Subcutaneous abdominal adipose tissue (tissue), 5 donors: ENCODE data around the gene FGGY.

Source experiments
- H3K27ac ChIP-seq: one replicate; pipeline ENCODE4 v1.7.0; 2013; ENCODE audit warnings: low read depth, mild to moderate bottlenecking, inconsistent platforms, low read length, moderate library complexity
- H3K27me3 ChIP-seq, 5 donors: one replicate each; pipeline ENCODE4 v1.7.0; 2013; ENCODE audit warnings: low read length in 5 of 5, inconsistent platforms in 1 of 5; ENCODE audit not compliant: control insufficient read depth in 5 of 5, insufficient read depth in 4 of 5
- H3K36me3 ChIP-seq, 5 donors: one replicate each; pipeline ENCODE4 v1.7.0; 2013; ENCODE audit warnings: low read length in 5 of 5; ENCODE audit not compliant: control insufficient read depth in 5 of 5, insufficient read depth in 5 of 5
- H3K4me1 ChIP-seq, 5 donors: one replicate each; pipeline ENCODE4 v1.7.0; 2013; ENCODE audit warnings: low read length in 5 of 5, mild to moderate bottlenecking in 3 of 5, moderate library complexity in 1 of 5; ENCODE audit not compliant: control insufficient read depth in 5 of 5, insufficient read depth in 5 of 5
- H3K4me3 ChIP-seq, 5 donors: one replicate each; pipeline ENCODE4 v1.7.0; 2013; ENCODE audit warnings: low read length in 5 of 5, low read depth in 1 of 5
- H3K9ac ChIP-seq, 5 donors: one replicate each; pipeline ENCODE4 v1.7.0; 2013; ENCODE audit warnings: low read length in 5 of 5, mild to moderate bottlenecking in 4 of 5, moderate library complexity in 3 of 5
- H3K9me3 ChIP-seq, 5 donors: one replicate each; pipeline ENCODE4 v1.7.0; 2013; ENCODE audit warnings: low read length in 5 of 5; ENCODE audit not compliant: control insufficient read depth in 5 of 5
- donor health status: healthy.
- donor health status: healthy.
- donor health status: healthy.
- donor health status: healthy.
- donor health status: healthy.

Gene FGGY

DNA sequence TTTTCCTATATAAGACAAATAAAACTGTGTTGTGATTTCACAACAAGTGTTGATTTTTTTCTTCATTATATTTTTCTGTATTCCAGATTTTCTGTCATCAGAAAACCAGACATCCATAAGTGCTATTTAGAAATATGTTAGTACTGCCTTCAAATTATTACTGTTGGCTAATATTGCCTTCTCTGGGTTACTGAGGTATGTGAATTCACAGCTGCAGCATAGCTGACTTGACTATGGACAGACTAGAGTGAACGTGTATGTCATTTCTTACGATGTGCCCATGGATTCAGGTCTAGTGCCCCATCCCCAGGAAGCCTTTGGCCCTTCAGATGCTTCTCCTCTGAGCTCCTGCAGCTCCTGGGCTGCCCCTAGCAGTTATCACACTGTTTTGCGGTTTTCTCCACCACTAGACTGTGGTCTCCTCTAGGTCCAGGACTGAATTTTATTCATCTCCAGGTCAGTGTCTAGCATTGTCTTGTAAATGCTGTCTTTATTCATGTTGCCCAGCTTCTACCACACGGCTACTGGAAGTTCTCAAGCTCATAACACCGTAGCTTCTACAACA is 118.5 kb downstream of the FGGY start:
- H3K9ac ChIP-seq = no peak overlapping the region
- peaks cover 0 to 26% (median 21%) of the 10 kb centered on the region in 5 donors for H3K4me1 ChIP-seq
- no peak overlapping the region for H3K4me3 ChIP-seq
- no peaks in the 10 kb centered on the region for H3K27me3 ChIP-seq
- H3K27ac ChIP-seq = no peak overlapping the region
- no peaks in the 10 kb centered on the region for H3K9me3 ChIP-seq
- H3K36me3 ChIP-seq = no peaks in the 10 kb centered on the region

DNA sequence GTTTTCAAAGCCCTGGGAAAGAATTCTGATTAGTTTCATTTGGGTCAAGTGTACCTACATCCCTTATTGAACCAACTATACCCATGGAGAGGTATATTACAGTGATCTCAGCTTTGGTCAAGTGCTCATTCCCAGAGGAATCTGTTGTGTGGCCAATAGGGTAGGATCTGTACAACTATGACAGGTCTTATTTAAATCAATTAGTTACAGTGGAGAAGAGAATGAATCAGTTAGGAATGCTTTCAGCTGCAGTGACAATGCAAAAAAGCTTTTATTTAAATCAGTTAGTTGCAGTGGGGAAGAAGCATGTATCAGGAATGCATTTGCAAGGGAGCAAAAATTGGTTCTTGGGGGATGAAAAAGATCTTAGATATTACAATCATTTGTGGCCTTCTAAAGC is 119.0 kb downstream of the FGGY start:
- Histone ChIP-seq H3K4me1 (peaks cover 0 to 26% (median 21%) of the 10 kb centered on the region in 5 donors), H3K27me3 (no peaks in the 10 kb centered on the region), H3K27ac (no peak overlapping the region), H3K36me3 (no peaks in the 10 kb centered on the region), H3K9me3 (no peaks in the 10 kb centered on the region), H3K4me3 (no peak overlapping the region), H3K9ac (no peak overlapping the region)

GRCh38 chr1:59417406-59417805 is 120.5 kb downstream of the FGGY start:
- Histone ChIP-seq H3K27me3 (no peaks in the 10 kb centered on the region), H3K36me3 (no peaks in the 10 kb centered on the region), H3K9ac (no peak overlapping the region), H3K27ac (no peak overlapping the region), H3K4me1 (peaks cover 0 to 33% (median 31%) of the 10 kb centered on the region in 5 donors), H3K4me3 (no peak overlapping the region), H3K9me3 (no peaks in the 10 kb centered on the region)

- Histone ChIP-seq H3K27ac (no peak overlapping the region), H3K4me3 (no peak overlapping the region), H3K36me3 (no peaks in the 10 kb centered on the region), H3K27me3 (no peaks in the 10 kb centered on the region), H3K9ac (no peak overlapping the region), H3K9me3 (no peaks in the 10 kb centered on the region), H3K4me1 (peaks cover 3 to 39% (median 33%) of the 10 kb centered on the region in 5 donors)
Observed at GRCh38 chr1:59418363-59419144, 121.7 kb downstream of the FGGY start.

- H3K4me3 ChIP-seq = no peak overlapping the region
- H3K9me3 ChIP-seq = no peaks in the 10 kb centered on the region
- H3K27me3 ChIP-seq = no peaks in the 10 kb centered on the region
- H3K9ac ChIP-seq = no peak overlapping the region
- no peaks in the 10 kb centered on the region for H3K36me3 ChIP-seq
- H3K4me1 ChIP-seq = peaks cover 7 to 44% (median 37%) of the 10 kb centered on the region in 5 donors
- no peak overlapping the region for H3K27ac ChIP-seq
Observed at GRCh38 chr1:59419361-59420140, 122.7 kb downstream of the FGGY start.

DNA sequence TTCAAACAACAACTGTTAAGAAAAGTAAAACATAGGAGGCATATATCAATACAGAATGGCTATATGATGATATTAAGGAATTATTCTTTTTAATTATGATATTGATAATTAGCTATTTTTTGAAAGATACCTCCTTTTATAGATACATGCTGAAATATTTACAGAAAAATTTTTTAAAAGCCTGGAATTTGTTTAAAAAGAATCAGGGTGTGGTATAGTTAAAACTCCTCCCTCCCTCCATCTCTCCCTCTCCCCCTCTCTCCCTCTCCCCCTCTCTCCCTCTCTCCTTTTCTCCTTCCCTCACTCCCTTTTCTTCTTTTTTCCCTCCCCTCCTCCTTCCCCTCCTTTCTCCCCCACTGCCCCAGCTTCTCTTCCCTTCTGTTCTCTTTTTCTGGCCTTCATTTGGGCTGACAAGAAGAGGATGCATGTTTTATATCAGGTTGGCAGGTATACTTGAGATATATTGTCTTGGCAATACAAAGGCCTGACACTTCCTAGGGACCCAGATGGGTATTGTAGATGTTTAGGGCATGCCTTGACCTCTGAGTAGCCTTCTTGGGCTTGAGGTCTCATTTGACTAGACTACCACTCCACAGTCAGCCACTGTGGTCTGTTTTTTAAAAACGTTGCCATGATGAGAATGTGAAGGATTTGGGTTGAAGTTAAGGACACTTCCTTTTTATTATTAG is 124.5 kb downstream of the FGGY start:
- Histone ChIP-seq H3K27me3 (no peaks in the 10 kb centered on the region), H3K27ac (no peak overlapping the region), H3K36me3 (no peaks in the 10 kb centered on the region), H3K4me3 (no peak overlapping the region), H3K9me3 (no peaks in the 10 kb centered on the region), H3K9ac (no peak overlapping the region), H3K4me1 (peaks cover 7 to 49% (median 37%) of the 10 kb centered on the region in 5 donors)

DNA sequence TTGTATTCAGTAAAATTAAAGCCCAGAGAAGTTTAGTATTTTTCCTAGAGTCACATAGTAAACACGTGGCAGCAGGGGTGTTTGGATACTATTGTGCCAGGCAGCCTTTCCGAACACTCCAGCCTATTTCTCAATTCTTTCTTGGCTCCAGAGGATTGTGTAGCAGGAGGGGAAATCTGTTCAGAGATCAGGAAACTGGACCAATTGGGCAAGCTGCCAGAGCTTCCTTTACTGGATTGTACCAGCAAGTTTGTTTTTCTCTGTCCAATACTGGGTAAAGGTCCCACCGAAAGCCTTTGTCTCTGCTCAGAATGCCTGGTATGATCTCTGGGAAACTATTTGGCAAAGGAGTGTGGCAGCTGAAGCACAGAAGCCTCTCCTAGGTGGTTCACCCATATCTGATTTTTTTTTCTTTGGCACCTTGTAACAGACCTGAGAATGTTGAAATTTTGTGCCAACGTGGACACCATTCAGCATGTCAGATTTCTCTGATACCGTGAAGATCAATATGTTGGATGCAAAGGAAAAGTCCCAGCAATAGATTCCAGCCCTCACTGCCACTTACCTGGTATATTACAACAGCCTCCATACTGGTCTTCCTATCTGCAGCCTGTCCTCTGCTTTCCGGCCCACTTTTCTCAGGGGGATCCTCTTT is 126.2 kb downstream of the FGGY start:
- peak overlapping the region in 3 of 5 donors; percentile 21 to 49 (median 34) for H3K9ac ChIP-seq
- H3K9me3 ChIP-seq = no peaks in the 10 kb centered on the region
- no peaks in the 10 kb centered on the region for H3K36me3 ChIP-seq
- H3K27ac ChIP-seq = peak overlapping the region; percentile 81
- no peak overlapping the region for H3K4me3 ChIP-seq
- H3K4me1 ChIP-seq = peaks cover 7 to 46% (median 33%) of the 10 kb centered on the region in 5 donors
- H3K27me3 ChIP-seq = no peaks in the 10 kb centered on the region

DNA sequence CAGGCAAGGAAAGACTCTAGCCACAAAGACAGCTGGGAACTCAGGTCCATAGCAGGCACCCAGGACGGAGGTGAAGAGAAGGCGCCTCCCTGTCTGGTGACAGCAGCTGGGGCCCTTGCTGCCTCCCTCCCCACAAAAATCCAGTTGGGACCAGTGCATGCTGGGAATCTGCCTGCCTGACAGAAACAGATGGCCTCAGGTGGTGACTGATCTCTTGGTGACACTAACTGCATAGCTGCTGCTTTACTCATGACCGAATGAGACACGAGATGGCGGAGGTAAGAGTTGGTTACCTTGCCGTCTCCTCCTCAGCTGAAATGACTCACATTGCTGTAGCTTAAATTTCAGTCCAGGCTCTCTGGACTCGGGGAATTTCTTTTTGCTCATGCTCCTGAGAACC is 130.3 kb downstream of the FGGY start:
- no peaks in the 10 kb centered on the region for H3K27me3 ChIP-seq
- H3K4me1 ChIP-seq = peaks cover 7 to 24% (median 18%) of the 10 kb centered on the region in 5 donors

GRCh38 chr1:59427784-59428183 is 130.9 kb downstream of the FGGY start:
- H3K27me3 ChIP-seq = no peaks in the 10 kb centered on the region
- peaks cover 9 to 22% (median 13%) of the 10 kb centered on the region in 5 donors for H3K4me1 ChIP-seq
- no peaks in the 10 kb centered on the region for H3K9me3 ChIP-seq
- H3K4me3 ChIP-seq = no peak overlapping the region
- H3K27ac ChIP-seq = no peak overlapping the region
- no peaks in the 10 kb centered on the region for H3K36me3 ChIP-seq
- H3K9ac ChIP-seq = no peak overlapping the region

More for the DNA sequence above, 130.3 kb downstream of the FGGY start:
- no peaks in the 10 kb centered on the region for H3K36me3 ChIP-seq
- no peak overlapping the region for H3K4me3 ChIP-seq
- H3K27ac ChIP-seq = no peak overlapping the region
- no peaks in the 10 kb centered on the region for H3K9me3 ChIP-seq
- no peak overlapping the region for H3K9ac ChIP-seq
